HG02970 (cell line): ENCODE data around the gene SMARCE1.

Source experiments
- ATAC-seq: cut with Tn5 transposase; IDR thresholded peaks from one replicate; pipeline ENCODE4 v1.9.1; 2021; ENCODE audit warnings: mild to moderate bottlenecking, moderate library complexity, moderate number of reproducible peaks; ENCODE audit not compliant: unreplicated experiment, low FRiP score

SMARCE1 gene

GRCh38 chr17:40646791-40647623 is 611 bp downstream of the SMARCE1 start:
- ATAC-seq = peak; percentile 32

GRCh38 chr17:40645943-40646342 is 1.7 kb downstream of the SMARCE1 start:
- no peak for ATAC-seq

- ATAC-seq = no peak
These were observed 2.3 kb downstream of the SMARCE1 start for GRCh38 chr17:40645291-40645690.

GRCh38 chr17:40637931-40638330 is 9.7 kb downstream of the SMARCE1 start:
- no peak for ATAC-seq

GRCh38 chr17:40633871-40634270 is 13.7 kb downstream of the SMARCE1 start:
- ATAC-seq = no peak

- ATAC-seq = no peak
These were observed 15.4 kb downstream of the SMARCE1 start for GRCh38 chr17:40632216-40632615.

GRCh38 chr17:40629842-40630241 is 17.8 kb downstream of the SMARCE1 start:
- no peak for ATAC-seq

GRCh38 chr17:40625311-40625710 is 22.3 kb downstream of the SMARCE1 start:
- ATAC-seq = no peak

- no peak for ATAC-seq
These were observed 24.0 kb downstream of the SMARCE1 start for GRCh38 chr17:40623419-40624210.

- no peak for ATAC-seq
These were observed 25.1 kb downstream of the SMARCE1 start for GRCh38 chr17:40622509-40622928.

GRCh38 chr17:40621578-40621977 is 26.0 kb downstream of the SMARCE1 start:
- no peak for ATAC-seq

- ATAC-seq = no peak
These were observed 26.6 kb downstream of the SMARCE1 start for GRCh38 chr17:40621019-40621418.

GRCh38 chr17:40618754-40619625 is 28.6 kb downstream of the SMARCE1 start:
- ATAC-seq = no peak

- no peak for ATAC-seq
These were observed 29.9 kb downstream of the SMARCE1 start for GRCh38 chr17:40617678-40618240.

- ATAC-seq = no peak
These were observed 31.0 kb downstream of the SMARCE1 start for GRCh38 chr17:40616592-40616991.

GRCh38 chr17:40615841-40616476 is 31.7 kb downstream of the SMARCE1 start:
- no peak for ATAC-seq

GRCh38 chr17:40615068-40615840 is 32.4 kb downstream of the SMARCE1 start:
- ATAC-seq = peak; percentile 55

GRCh38 chr17:40614431-40615067 is 33.1 kb downstream of the SMARCE1 start:
- ATAC-seq = no peak
